DMS79 (cell line): ENCODE results near the gene CD247.

Experiments
- DNase-seq: peaks from one replicate; lab custom pipeline; 2025; lab: John Stamatoyannopoulos, UW

The CD247 gene

DNA sequence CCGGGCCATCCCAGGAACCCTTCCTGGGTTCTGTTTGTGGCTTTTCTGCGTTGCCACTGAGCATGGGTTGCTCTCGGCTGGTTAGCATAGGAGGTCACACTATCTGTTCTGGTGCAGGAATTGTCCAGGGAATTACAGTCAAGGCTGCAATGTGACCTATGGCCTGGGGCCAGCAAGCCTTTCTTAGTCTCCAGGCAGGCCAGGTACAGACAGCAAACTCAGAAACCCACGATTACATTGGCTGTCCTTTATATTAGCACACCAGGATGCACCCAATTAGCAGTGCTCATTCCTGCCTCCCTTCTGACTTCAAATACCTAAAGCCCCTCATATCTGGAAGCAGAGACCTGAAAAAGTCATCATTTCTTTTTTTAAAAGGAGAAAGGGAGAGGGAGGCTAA is 55.2 kb downstream of the CD247 start:
- no peak for DNase-seq

DNA sequence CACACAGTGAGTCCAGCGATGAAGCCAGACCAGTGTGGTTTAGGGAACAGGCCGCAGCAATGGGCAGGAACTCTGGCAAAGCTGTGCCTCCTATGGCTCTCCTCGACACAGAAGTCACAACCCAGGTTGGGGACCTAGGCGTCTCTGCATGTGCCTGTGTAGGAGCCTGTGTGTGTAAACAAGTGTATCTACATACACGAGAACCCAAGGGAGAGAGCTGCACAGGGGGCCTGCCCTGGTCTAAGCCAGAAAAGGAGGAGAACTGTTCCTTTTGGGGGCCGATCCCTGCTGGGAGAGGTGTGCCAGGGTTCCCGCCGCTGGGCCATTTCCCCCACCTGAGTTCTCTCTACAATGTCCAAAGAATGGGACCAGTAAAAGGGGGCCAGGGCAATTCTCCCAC is 56.0 kb downstream of the CD247 start:
- DNase-seq = no peak

DNA sequence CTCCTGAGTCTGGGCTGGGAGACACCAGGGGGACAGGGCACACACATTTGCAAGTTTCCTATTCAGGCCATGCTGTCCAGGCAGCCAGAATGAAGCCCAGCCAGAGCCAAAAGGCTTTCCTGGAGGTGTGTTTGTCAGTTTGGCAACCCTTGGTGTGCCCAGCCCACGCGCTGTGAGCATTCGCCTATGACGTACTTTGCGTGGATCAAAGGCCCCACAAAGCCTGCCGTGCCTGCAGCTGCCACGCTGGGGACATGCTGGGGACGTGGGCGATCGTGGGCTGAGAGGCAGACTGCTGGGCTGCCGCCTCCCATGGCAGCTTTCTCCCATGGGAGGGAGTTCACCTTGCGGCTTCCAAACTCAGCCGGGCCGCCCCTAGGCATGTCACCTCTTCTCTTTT is 57.5 kb downstream of the CD247 start:
- DNase-seq = no peak

DNA sequence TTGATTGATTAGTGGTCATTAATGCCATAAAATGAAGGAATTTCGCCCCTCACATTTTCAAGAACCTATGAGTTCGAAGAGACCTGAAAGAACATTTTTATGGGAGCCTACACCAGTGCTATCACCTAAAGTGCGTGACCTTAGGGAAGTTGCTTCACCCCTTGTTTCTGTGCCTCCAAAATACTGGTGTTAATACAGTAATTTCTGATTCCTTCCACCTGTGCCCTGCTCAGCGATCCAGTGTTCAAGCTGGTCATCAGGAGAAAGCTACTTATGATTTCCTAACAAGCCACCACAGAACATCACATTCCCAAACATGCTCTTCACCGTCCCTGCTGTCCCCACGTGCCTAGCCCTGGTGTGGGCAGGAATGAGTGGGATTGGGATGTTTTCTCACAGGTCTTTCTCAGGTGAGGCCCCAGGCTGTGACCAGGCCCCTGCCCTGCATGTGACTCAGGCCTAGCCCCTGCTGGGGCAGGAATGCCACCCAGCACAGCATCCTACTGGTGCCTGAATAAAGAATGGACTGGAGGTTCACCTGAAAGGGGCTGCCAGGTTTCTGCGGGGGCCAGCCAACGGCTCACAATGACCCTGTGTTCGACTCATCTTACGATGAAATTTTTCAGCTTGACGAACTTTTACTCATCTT is 60.3 kb downstream of the CD247 start:
- no peak for DNase-seq

DNA sequence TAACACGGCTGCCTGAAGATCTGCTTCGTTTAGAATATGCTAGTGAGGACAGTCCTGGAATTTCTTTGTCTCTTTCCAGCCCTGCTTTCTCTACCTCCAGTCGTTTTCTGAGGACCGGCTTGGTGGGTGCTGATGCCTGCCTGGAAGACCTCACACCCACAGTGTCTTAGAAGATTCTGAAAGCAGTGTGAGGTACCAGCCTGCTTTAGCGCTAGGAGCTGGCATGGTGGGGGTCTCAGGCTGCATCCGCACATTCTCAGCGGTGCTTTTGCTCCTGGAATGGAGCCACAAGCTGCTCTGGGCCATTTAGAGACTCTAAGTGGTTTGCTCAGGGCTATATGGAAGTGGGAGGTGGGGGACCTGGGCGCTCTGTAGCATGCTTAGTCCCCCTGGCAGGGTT is 61.4 kb downstream of the CD247 start:
- DNase-seq = no peak

DNA sequence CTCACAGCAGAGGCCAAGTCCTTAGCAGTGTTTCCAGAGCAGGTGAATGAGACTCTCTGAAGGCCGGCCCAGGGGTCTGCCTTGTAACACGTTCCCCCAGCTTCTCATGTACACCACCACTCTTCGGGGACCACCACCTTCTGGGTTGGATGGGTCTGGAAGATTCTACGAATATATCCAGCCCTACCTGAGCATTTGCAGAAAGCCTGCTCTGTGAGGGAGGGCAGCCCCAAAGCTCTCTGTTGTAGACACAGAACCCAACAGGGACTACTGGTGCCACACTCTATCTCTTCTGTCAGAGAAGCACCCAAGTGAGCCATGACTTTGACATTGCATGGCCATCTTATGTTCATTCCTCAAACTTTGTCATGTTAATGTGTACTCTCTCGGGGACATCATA is 61.8 kb downstream of the CD247 start:
- DNase-seq = no peak

DNA sequence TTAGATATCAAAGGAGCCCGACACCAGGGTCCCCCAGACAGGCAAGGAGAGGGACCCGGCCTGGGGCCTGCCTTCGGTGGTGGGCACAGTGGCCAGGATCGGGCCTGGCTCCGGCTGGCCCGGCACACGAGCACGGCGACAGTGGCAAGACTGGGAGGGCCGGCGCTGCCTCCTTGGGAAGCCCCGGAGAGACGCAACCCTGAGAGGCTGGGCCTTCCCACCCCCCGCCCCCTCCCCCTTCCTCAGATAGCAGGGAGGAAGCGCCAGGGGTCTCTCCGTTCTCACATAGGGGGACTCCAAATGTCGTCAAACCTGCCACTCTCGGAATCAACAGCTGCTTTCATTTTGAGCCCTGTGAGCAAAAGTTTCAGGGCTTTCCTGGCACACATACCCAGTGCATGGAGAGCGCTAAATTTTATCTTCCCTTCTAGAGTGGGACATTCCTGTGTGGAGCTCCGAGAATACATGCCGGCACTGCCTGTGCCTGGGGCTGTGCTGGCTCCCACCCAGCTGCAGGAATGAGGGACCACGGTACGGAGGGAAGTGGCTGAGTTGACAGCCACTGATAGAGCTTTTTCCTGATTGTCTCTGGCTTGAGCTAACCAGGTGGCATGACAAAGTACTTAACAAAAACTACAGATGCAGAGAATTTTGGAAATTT is 62.4 kb downstream of the CD247 start:
- no peak for DNase-seq

DNA sequence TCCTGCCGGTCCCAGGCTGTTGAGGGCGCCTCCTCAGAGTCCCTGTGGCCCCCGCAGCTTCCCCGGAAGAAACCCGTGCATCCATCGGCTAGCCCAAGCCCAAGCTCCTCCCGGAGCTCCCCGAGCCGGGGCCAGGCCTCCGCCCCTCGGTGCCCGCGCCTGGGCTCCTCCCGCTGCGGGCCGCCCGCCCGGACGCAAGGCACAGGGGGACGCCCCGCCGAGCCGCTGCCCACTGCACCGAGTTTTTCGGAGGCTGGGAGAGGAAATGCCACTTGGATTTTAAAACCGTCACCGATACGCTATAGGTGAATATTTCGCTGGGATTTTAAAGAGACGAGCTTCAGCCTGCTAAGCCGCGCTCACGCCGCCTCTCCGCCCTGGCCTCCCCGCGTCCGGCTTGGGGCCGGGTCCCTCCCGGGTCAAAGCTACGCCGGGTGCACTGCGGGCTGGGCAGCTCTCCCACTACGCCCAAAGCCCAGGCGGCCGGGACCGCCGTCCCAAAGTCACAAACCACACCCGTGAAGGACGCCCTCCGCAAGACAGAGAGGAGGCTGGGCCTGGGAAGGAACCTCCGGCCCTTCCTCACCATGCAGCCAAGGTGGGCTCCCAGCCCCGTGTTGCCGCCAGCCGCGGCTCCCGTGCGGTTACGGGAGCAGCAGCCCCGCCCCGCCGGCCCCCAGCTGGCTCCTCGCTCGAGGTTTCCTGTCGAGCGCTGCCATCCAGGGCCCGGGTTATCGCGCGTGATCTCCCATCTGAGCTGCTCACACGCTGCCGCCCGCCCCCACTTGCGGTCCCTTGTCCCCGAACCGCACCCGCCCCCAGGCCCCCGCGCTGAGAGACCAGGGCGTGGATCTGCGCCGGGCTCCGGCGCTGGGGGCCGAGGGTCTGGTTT is 63.2 kb downstream of the CD247 start:
- DNase-seq = peak; percentile 16

DNA sequence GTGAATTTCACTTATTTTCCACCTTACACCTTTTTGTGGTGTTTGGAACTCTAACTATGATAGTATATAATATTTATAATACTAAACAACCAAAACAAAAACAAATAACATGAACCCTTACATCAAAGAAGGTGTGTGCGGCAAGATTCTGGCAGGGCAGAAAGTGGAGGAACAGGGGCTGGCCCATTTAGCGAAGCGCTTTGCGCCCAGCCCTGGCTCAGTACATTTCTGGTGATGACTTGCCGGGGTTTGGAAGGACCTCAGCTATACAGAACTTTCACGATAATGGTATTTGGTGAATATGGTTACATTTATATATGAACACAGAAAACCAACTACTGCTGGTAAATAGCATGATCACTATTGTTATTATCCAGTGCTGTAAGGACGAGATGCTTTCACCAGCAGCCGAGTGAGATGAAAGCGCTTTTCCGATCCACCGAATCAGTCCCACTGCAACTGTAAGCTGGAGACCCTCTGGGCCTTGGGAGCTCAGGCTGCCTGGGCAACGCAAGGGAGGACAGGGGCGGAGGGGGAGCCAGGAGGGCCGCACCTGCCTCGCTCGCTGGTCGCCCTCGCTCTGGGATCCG is 63.9 kb downstream of the CD247 start:
- no peak for DNase-seq

DNA sequence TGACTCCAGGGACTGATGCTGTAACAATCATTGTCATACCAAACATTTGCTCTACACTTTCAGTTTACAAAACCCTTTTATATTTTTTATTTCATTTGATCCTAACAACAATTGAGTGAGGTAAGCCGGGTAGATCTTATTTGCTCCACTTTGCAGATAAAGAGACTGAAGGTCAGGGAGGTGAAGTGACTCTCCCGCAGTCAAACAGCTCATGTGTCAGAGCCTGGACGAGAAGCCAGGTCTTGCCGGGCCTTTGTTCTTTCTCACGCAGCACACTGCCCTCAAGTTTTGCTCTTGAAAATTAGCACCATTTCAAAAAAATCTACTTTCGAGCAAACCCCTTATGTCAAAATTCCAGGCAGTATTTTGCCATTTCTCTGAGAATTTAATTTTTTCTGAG is 65.2 kb downstream of the CD247 start:
- no peak for DNase-seq

DNA sequence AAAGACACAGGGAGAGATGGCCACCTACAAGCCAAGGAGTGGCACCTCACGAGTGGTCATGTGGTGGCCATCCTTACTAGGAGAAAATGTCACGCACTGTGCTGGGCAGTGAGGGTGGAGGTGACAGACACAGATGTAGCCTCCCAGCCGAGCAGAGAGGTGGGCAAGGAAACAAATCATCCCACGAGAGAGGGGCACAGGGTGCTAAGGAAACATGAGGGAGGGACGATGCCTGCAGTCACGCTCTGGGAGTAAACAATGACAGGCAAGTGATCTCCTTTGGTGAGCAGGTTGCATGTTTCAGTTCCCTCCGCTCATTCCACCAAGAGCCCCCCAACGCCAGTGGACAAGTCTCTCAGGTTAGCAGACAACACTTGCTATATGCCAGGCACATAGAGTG is 65.8 kb downstream of the CD247 start:
- no peak for DNase-seq

DNA sequence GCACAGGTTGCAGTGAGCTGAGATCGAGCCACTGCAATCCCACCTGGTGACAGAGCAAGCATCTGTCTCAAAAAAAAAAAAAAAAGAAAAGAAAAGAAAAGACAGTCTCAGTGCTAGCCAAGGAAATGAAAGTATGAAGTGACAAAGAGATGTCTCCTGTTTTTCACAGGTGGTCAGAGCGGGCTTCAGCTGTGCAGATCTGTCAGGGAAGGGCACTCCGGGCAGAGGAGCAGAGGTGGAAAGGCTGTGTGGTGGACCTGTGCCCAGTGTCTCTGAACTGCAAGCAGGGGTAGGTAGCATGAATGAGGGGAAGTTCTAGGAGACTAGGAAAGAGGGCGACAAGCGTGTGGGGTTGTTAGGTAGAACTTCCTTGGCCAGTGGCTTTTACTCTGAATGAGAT is 67.5 kb downstream of the CD247 start:
- DNase-seq = no peak

DNA sequence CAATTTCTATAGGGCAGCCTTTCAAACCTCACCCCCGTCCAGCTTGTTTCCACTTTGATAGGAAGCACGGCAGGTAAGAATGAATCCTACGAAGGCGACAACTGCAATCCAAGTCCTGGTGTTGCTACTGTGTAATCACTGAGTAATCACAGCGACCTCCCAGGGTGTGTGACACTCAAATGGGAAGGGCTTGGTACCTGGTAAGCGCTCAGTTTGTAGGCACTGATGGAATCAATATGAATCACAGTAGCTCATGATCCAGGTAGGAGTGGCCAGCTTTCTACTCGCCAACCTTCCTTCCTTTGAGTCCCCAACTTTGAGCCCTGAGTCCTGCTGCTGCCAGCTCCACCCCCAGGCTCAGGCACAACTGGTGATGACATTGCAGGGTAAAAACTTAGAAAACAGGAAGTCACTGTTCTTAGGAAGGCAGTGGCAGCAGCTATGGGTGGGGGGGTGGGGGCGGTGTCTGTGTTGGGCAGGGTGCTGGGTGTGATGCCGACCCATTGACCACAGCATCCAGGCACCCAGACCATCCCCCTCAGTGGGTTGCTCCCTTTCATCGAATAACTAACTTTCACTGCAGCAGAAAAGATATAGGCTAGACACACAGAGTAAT is 70.7 kb downstream of the CD247 start:
- DNase-seq = no peak

DNA sequence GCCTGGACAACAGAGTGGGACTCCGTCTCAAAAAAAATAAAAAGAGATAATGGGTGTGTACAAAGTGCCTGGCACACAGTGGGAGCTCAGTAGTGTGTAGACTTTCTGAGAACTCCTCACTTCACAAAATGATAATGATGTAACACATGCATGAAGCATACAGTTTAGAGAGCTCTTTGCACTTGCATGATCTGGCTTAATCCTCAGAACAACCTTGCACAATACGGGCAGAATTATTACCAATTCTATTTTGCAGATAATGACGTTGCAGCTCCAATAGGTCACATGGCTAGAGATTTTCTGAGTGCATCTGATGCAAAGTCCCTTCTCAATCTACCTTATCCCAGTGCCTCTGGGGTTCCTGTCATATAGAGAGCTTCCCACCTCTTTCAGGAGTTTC is 71.4 kb downstream of the CD247 start:
- DNase-seq = no peak

DNA sequence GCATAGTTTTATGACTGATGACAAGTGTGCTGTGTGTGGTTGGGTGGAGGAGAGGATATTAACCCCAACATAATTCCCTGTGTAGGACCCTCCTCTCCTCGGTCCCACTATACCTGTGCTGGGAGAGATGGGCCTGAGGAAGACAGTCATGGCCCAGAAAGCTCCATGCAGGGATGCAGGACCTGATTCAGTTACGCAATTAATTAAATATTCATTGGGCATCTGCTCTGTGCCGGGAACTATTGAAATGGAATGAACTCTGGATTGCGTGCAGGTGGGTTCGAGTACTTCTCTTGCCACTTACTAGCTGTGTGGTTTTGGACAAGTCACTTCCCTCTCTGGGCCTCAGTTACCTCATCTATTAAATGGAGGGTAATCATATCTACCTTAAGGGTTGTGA is 74.6 kb downstream of the CD247 start:
- no peak for DNase-seq

DNA sequence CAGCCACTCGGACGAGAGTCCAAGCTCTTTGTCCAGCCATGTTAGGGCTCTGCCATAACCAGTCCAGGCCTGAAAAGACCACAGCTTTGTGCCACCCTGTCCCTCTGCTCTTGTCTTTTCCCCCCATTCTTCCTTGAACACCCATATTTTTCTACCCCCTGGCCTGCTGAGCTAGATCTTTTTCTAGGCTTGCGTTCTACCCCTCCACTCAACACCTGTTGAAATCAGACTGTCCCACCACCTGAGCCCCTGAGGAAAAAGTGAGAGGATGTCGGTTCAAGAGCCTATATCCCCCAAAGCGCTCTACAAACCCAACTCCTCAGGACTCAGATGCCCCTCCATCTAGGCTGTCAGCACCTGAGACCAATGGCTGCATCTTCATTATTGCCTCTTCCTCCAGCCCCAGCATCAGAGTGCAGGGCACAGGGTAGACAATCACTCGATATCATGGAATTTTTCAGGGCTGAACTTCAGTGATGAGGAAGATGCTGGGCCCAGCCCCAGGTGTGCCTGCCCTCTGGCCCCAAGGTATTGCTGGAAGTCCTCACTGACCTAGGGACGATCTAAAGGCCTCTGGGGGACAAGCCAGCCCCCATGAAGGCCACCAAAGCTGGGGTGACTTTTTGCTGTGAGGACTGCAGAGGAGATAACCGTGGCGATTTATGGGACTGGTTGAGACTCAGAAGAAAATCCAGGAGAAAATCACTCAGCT is 75.3 kb downstream of the CD247 start:
- DNase-seq = no peak

DNA sequence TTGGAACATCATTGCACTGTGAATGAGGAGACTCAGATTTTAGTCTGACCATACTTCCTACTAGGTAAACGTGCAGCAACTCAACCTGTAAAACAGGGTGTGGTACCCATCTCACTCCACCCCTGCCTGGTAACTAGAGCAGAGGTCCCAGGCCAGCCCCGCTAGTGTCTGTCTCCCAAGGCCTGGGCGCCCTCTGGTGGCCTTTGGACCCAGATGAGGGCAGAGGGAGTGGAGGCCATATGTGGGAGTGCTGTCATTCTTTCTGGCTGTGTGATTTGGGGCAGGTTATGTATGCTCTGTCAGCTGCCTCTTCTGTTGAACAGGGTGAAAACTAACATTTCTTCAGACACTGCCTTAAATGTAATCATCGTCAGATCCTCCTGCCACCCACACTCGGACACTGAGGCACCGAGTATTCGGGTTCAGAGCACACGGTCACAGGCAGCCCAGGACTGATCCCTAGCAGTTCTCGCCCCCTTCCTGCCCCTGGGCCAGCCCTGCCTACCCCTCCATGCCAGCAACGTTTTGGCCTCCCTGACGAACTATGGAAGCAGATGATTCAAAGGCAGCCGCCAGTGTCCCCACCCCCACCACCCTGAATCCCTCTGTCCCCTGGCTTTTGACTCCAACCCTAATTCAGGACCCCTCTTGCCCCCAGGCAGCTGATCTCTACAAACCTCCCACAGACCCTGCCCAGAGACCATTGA is 76.0 kb downstream of the CD247 start:
- DNase-seq = peak; percentile 40

DNA sequence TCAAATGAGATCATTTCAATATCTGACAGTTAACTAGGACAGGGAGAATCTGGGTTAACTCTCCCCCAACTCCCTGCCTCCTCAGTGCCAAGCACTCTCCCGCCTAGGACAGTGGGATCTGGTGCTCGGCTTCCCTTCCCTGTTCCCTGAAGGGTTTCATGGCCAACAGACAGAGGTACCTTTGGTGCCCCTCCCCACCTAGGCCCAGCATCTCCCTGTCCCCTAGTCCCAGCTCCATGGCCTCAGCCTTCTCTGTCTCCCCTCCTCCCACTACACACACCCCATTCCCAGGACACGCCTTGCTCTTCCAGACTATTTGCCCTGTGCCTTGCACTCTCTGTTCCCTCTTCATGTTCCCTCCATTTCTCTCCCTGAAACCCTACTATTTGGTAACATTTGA is 77.1 kb downstream of the CD247 start:
- no peak for DNase-seq

DNA sequence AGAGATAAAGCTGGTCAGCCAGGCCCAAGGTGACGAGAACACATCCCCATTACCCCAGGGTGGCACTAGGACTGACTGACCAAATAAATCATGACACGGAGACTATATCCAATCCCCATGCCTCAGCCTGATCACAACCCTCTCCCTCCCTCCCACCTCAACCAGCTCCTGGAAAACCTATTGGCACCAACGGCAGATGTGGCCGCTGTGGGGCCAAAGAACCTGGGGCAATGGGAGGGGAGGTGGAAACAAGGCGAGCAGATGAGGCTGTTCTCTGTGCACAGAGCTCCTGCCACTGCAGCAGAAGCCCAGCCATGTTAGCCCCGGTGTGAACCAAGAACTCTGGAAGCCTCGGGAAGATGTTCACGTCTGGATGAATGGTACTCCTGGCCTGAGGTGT is 77.6 kb downstream of the CD247 start:
- DNase-seq = no peak

DNA sequence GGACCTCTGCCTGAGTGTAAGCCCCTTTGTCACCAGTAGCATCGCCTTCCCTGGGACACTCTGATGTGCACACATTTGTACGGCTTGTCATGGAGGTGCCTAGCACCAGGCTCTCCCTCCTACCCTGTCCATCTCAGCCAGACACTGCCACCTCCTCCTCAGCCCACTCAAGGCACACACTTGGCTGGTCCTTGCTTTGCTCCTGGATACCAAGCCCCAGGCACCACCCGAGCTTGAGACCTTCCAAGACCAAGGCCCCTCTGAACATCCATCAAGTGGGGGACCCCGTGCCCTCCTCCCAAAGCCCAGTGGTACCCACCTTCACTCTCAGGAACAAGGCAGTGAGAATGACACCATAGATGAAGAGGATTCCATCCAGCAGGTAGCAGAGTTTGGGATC is 78.0 kb downstream of the CD247 start:
- no peak for DNase-seq
